ENCODE measurements around the gene GPS1.

Gene GPS1

DNA sequence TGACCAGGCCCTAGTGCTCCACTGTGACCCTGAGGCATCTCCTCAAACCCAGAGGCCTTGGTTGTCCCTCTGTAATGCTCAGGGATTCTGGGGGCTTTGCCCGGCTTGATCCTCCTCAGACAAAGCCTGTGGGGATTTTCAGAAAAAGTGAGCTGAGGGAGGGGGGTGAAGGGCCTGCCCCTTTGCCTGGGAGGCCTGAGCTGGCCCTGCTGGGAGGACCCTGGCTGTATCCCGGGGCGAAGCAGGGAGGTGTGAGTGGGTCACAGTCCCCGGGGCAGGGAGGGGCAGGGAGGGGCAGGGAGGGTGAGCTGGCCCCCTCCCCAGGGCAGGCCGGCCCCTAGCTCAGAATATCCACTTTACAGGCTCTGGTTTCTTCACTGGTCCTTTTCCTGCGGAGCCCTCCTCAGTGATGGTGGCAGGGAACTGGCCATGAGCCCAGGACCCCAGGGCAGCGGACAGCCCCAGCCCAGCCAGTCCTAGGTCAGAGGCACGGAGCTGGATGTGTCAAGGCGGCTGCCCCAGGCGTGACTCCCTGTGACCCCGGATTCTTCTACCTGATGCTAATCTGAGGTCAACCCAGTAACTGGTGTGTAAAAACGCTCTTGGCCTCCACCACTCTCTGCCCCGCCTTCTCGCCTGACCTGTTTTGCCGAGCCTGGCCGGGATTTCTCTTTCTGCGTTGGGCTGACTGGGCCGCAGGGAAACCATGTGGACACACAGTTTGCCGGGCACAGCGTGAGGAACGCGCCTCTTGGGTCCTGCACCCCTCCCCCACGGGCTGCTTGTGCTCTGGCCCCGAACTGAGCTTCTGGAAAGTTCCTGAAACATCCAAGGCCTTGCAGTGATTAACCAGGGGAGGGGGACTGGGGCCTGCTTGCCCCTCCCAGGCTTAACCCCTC lies 52.1 kb downstream of the GPS1 start:
- no peak for DNase-seq
- no peak for ATAC-seq

- ATAC-seq (no peak), DNase-seq (no peak)
Measured at GRCh38 chr17:82104797-82105416, 53.2 kb downstream of the GPS1 start.

GRCh38 chr17:82105417-82105881 lies 53.8 kb downstream of the GPS1 start:
- DNase-seq (no peak), ATAC-seq (no peak)

DNA sequence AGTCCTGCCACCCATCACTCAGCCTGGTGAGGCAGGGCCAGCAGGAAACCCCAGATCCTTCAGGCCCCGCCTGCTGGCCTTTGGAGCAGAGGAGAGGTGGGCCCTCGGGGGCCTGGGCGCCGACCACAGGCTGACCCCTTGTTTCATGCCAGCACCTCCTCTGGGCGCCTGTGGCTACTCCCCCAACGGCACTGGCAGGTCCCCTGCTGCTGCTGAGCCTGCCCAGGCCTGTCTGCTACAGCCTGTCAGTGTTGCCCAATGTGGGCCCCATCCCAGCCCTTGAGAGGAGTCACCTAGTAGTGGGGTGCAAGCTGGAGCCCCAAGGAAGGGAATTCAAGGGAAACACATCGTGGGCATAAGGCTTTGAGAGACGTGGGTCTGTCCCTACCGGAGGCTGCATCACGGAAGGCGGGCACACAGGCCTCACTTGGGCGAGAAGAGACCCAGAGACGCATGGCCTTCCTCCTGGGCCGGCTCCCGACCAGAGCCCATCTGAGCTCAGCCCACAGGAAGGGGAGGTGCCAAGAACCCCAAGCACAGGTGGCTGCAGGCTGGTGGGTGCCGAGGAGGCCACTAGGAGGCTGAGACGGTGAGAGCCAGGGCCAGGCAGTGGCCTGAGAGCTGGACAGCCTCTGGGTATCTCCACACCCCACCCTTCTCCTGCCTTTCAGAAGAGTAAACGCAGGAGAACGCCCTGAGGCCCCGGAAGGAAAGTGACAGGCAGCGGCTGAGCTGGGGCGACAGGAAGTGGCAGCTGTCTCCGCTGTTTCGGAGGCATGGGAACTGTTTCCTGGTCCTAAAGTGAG lies 54.4 kb downstream of the GPS1 start:
- DNase-seq (peak; percentile 74), ATAC-seq (peak; percentile 89)

GRCh38 chr17:82106688-82107305 lies 55.1 kb downstream of the GPS1 start:
- DNase-seq (no peak), ATAC-seq (no peak)

All from stimulated activated naive CD8-positive, alpha-beta T cell treated with anti-CD3 and anti-CD28 coated beads, Interleukin-15, Interleukin-2, amounts not matched to agents 100 U/mL and 50 U/mL, for 24 hours (primary cell).